ENCODE data around the gene PYGO2.
"Not testable (repeated sequence)": the region's sequence is repeated elsewhere in the genome, so short reads cannot be mapped to it uniquely, and the experiment has no call there.

The PYGO2 gene

GRCh38 chr1:154999571-155000410, 38.2 kb upstream of the PYGO2 start:
- no peak for DNase-seq (ENCODE audit: low read depth)

- peak; percentile 90 for DNase-seq (ENCODE audit: low read depth)
Measured at GRCh38 chr1:154998818-154999570, 37.4 kb upstream of the PYGO2 start.

GRCh38 chr1:154998201-154998780, 36.7 kb upstream of the PYGO2 start:
- DNase-seq (ENCODE audit: low read depth): no peak

- DNase-seq (ENCODE audit: low read depth): no peak
Measured at GRCh38 chr1:154996966-154997701, 35.6 kb upstream of the PYGO2 start.

- DNase-seq (ENCODE audit: low read depth): not testable (repeated sequence)
Measured at GRCh38 chr1:154995301-154995983, 33.9 kb upstream of the PYGO2 start.

GRCh38 chr1:154994591-154994990, 33.0 kb upstream of the PYGO2 start:
- DNase-seq (ENCODE audit: low read depth): no peak

GRCh38 chr1:154994269-154994587, 32.6 kb upstream of the PYGO2 start:
- DNase-seq (ENCODE audit: low read depth): no peak

- no peak for DNase-seq (ENCODE audit: low read depth)
Measured at GRCh38 chr1:154993572-154994268, 32.1 kb upstream of the PYGO2 start, which contains the start of gene LENEP. Gene LENEP, plus strand, starts transcription at chr1:154993586. Its CDS starts 22 bp downstream, at chr1:154993608.

GRCh38 chr1:154992721-154993571, 31.4 kb upstream of the PYGO2 start:
- no peak for DNase-seq (ENCODE audit: low read depth)

GRCh38 chr1:154990276-154990675, 28.7 kb upstream of the PYGO2 start:
- DNase-seq (ENCODE audit: low read depth): no peak

- no peak for DNase-seq (ENCODE audit: low read depth)
Measured at GRCh38 chr1:154989195-154989860, 27.7 kb upstream of the PYGO2 start.

- no peak for DNase-seq (ENCODE audit: low read depth)
Measured at GRCh38 chr1:154988058-154988954, 26.7 kb upstream of the PYGO2 start.

GRCh38 chr1:154987326-154987725, 25.7 kb upstream of the PYGO2 start:
- no peak for DNase-seq (ENCODE audit: low read depth)

- DNase-seq (ENCODE audit: low read depth): not testable (repeated sequence)
Measured at GRCh38 chr1:154986736-154987135, 25.2 kb upstream of the PYGO2 start.

GRCh38 chr1:154983776-154984466, 22.3 kb upstream of the PYGO2 start:
- no peak for DNase-seq (ENCODE audit: low read depth)

- peak; percentile 99 for DNase-seq (ENCODE audit: low read depth)
Measured at GRCh38 chr1:154982897-154983648, 21.5 kb upstream of the PYGO2 start, which contains the start of gene FLAD1. Gene FLAD1, plus strand, starts transcription at chr1:154983344. Its CDS starts 351 bp downstream, at chr1:154983695.

GRCh38 chr1:154982341-154982740, 20.8 kb upstream of the PYGO2 start:
- no peak for DNase-seq (ENCODE audit: low read depth)

All from CMK (cell line).